Smooth muscle cell (in vitro differentiated cells): Measurements from ENCODE around the gene HRH2. TPM values are rescaled to one million over a fixed set of nuclear protein-coding genes. Genes with fewer than 3 reads are reported as not detected.
A peak's percentile ranks its signal among the peaks of the same experiment; 100 is the strongest.

Experiments
- DNase-seq: peaks from one replicate; lab custom pipeline; 2025; ENCODE audit not compliant: unreplicated experiment; lab: John Stamatoyannopoulos, UW
- H2AFZ ChIP-seq: fragments of 200-600 bp; sonication (generic); 2 replicates; pipeline ENCODE4 v1.6.0; 2016; ENCODE audit warnings: antibody characterized with exemption, low read depth, mild to moderate bottlenecking
- H3F3A ChIP-seq: fragments of 200-600 bp; sonication (generic); 2 replicates; pipeline ENCODE4 v1.6.0; 2017; ENCODE audit warnings: antibody characterized with exemption, low read depth
- H3K27ac ChIP-seq: fragments of 200-600 bp; sonication (generic); 2 replicates; pipeline ENCODE4 v1.5.1; 2016; ENCODE audit warnings: low read depth, mild to moderate bottlenecking
- H3K27me3 ChIP-seq: fragments of 200-600 bp; sonication (generic); 2 replicates; pipeline ENCODE4 v1.6.1; 2016; ENCODE audit warnings: low read depth, mild to moderate bottlenecking
- H3K36me3 ChIP-seq: fragments of 200-600 bp; sonication (generic); 2 replicates; pipeline ENCODE4 v1.5.1; 2016; ENCODE audit warnings: low read depth
- H3K4me1 ChIP-seq: fragments of 200-600 bp; sonication (generic); 2 replicates; pipeline ENCODE4 v1.5.1; 2016; ENCODE audit warnings: low read depth
- H3K4me2 ChIP-seq: fragments of 200-600 bp; sonication (generic); 2 replicates; pipeline ENCODE4 v1.6.0; 2016; ENCODE audit warnings: mild to moderate bottlenecking
- H3K4me3 ChIP-seq: fragments of 200-600 bp; sonication (generic); 2 replicates; pipeline ENCODE4 v1.5.1; 2016; ENCODE audit warnings: mild to moderate bottlenecking
- H3K79me2 ChIP-seq: fragments of 200-600 bp; sonication (generic); 2 replicates; pipeline ENCODE4 v1.6.0; 2016; ENCODE audit warnings: low read depth, mild to moderate bottlenecking
- H3K9ac ChIP-seq: fragments of 200-600 bp; sonication (generic); 2 replicates; pipeline ENCODE4 v1.6.0; 2016; ENCODE audit warnings: low read depth
- H3K9me3 ChIP-seq: fragments of 200-600 bp; sonication (generic); replicated peaks from 2 replicates; pipeline ENCODE4 v1.5.1; 2016; ENCODE audit warnings: low read depth
- H4K20me1 ChIP-seq: fragments of 200-600 bp; sonication (generic); 2 replicates; pipeline ENCODE4 v1.6.0; 2016; ENCODE audit warnings: low read depth
- WGBS: methylation state at CpG from one replicate; pipeline ENCODE4 v1.1.7; 2016; ENCODE audit warnings: low lambda C conversion rate; 5-methylcytosine and 5-hydroxymethylcytosine counted together
- polyA plus RNA-seq: library from polyadenylated mRNA; unstranded; fragments of >200 nt; fragmentation: Nextera tagmentation; extraction: Ambion mirVana; gene quantifications from 2 replicates; pipeline ENCODE4 v1.2.1, GENCODE V29; 2016
- total RNA-seq: library from RNA; depleted of rRNA; stranded (reverse); fragments of >200 nt; gene quantifications from 2 replicates; pipeline ENCODE4 v1.2.3, GENCODE V29; 2014
- TF ChIP-seq, protein P1 (sequence below): fragments of 200-600 bp; sonication (generic); IDR thresholded peaks from 2 replicates; pipeline ENCODE4 v1.5.1; 2017; ENCODE audit warnings: borderline replicate concordance, mild to moderate bottlenecking, antibody characterized with exemption; ENCODE audit not compliant: insufficient read depth, poor library complexity, severe bottlenecking

Gene HRH2
- total and polyA plus RNA-seq, 2 experiments from 2014 or later: 0.57 to 0.63 TPM

DNA sequence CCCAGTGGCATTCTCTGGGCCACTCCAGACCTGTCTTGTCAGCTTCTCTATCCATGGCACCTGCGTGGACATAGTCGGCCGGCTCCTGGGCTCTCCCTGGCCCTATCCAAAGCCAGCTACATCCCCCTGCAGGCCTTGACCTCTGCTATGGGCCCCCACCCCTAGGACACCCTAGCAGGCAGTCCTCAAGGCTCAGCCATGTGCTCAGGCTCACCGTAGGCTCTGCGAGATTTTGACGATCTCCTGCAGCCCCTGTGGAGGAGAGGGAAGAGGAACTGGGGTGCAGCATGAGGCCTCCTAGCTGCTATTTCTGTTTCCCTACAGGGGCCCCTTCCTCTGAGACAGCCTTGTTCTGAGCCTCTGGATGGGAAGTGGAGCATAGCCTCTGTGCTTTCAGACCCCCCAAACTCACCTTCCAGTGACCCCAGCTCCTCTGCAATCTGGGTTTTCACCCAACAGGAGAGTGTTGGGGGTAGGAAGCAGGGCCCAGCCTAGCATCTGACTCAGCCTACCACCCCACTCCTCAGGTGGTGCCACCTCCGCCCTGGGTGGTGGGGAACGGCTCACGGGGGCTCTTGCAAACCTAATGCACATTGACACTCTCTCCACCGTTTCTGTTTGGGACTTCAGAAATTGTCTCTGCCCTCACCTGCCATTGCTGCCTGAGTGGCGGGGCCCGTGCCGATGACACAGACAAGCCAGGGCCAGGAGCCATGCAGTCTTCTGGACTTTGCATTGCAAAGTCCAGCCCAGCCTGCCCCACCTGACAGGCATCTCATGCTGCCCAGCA, 36.7 kb downstream of the HRH2 start:
- 96% methylated on average over 12 of the region's 13 CpGs for WGBS
- H3K27ac ChIP-seq: no peak overlapping the region
- H4K20me1 ChIP-seq: no peaks in the 10 kb centered on the region
- no peaks in the 10 kb centered on the region for H3K9me3 ChIP-seq
- H2AFZ ChIP-seq: no peak overlapping the region
- no peaks in the 10 kb centered on the region for H3K4me1 ChIP-seq
- no peaks in the 10 kb centered on the region for H3F3A ChIP-seq
- no peak for DNase-seq
- H3K27me3 ChIP-seq: no peaks in the 10 kb centered on the region
- no peaks in the 10 kb centered on the region for H3K79me2 ChIP-seq
- H3K9ac ChIP-seq: no peak overlapping the region
- H3K36me3 ChIP-seq: no peaks in the 10 kb centered on the region
- H3K4me3 ChIP-seq: no peak overlapping the region
- TF ChIP-seq, protein P1, sequence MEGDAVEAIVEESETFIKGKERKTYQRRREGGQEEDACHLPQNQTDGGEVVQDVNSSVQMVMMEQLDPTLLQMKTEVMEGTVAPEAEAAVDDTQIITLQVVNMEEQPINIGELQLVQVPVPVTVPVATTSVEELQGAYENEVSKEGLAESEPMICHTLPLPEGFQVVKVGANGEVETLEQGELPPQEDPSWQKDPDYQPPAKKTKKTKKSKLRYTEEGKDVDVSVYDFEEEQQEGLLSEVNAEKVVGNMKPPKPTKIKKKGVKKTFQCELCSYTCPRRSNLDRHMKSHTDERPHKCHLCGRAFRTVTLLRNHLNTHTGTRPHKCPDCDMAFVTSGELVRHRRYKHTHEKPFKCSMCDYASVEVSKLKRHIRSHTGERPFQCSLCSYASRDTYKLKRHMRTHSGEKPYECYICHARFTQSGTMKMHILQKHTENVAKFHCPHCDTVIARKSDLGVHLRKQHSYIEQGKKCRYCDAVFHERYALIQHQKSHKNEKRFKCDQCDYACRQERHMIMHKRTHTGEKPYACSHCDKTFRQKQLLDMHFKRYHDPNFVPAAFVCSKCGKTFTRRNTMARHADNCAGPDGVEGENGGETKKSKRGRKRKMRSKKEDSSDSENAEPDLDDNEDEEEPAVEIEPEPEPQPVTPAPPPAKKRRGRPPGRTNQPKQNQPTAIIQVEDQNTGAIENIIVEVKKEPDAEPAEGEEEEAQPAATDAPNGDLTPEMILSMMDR: no peak
- H3K4me2 ChIP-seq: no peak overlapping the region

DNA sequence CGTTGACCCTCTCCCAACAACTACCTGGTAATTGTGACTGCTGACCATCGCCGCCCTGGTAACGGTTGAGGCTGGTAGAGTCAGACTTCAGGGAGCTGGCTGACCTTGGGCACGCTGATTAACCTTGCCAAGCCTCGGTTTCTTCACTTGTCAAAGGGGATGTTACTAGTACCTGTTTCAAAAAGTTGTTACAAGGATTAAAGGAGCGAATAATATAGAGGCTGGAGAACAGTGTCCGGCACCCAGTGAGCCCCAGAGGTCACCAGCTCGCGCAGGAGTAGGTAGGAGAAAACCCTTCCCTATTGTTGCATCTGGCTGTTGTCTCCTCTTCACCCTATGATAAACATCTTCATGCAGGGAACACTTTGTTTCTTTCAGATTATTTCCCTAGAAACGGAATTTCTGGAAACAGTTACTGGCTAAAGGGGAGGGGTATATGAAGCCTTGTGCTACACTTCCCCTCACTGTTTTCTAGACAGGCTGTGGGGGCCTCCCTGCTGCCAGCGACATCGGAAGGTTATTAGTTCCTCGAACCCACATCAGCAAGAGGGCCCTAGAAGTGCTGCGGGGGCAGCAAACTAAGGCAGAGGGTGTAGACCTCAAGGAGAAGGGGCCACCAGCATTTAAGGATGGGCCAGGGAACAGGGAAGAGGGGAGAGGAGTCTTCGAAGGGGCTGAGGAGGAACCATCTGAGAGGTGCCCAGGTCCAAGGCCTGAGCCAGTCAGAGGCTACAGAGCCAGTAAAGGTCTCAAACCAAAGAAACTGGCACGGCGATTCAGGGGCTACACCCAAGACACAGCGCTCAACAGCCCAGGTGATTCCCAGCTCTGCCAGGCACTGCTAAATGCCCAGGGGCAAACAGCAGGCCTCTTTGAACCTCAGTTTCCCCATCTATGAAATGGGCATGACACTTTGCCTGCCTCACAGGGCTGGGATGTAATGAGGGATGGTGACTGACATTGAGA, 37.6 kb downstream of the HRH2 start:
- no peaks in the 10 kb centered on the region for H3K27me3 ChIP-seq
- DNase-seq: no peak
- H3K4me1 ChIP-seq: no peaks in the 10 kb centered on the region
- H3K27ac ChIP-seq: no peak overlapping the region
- no peak overlapping the region for H3K4me2 ChIP-seq
- no peak overlapping the region for H3K4me3 ChIP-seq
- WGBS: 95% methylated on average over 19 of the region's 19 CpGs
- H3K79me2 ChIP-seq: no peaks in the 10 kb centered on the region
- H3K9ac ChIP-seq: no peak overlapping the region
- H4K20me1 ChIP-seq: no peaks in the 10 kb centered on the region
- no peaks in the 10 kb centered on the region for H3K9me3 ChIP-seq
- H3F3A ChIP-seq: no peaks in the 10 kb centered on the region
- no peak overlapping the region for H2AFZ ChIP-seq
- no peaks in the 10 kb centered on the region for H3K36me3 ChIP-seq
- TF ChIP-seq, protein P1: no peak

DNA sequence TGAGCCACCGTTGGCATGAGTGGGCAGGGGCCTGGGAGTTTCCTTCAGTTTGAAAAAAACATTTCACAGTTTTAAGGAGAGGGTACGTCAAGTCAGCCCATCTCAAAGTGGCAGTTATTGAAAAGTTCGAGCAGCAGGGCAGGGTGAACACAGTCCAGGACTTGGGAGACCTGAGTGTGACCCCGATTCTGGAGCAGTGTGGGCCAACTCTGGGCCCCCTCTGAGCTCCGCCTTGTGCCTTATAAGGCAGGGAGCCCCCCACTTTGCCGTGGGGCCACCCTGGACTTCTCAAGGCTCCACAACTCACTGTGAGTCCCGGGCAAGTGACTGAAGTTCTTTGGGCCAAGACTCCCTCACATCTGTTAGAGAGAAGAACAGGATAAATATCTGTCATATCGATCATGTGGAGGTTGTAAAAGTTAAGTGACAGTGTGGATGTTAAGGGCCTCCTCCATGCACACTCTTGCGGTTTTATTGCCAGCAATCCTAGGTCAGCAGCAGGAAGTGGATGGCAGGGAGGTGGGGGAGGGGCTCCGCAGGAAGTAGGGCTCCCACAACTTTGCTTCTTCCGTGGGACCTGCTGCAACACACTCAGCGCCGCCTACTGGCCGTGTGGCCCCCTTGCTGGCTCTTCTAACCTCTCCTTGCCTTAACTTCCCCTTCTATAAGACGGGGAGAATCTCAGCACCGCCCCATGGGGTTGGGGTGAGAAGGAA, 38.4 kb downstream of the HRH2 start:
- no peak overlapping the region for H3K9ac ChIP-seq
- no peaks in the 10 kb centered on the region for H4K20me1 ChIP-seq
- H3K79me2 ChIP-seq: no peaks in the 10 kb centered on the region
- DNase-seq: no peak
- no peak overlapping the region for H3K27ac ChIP-seq
- H2AFZ ChIP-seq: peak overlapping the region; percentile 33
- no peak overlapping the region for H3K4me2 ChIP-seq
- TF ChIP-seq, protein P1: peak; percentile 48
- H3K36me3 ChIP-seq: no peaks in the 10 kb centered on the region
- no peaks in the 10 kb centered on the region for H3K9me3 ChIP-seq
- 55% methylated on average over 16 of the region's 16 CpGs for WGBS
- H3K4me1 ChIP-seq: no peaks in the 10 kb centered on the region
- H3K4me3 ChIP-seq: no peak overlapping the region
- H3F3A ChIP-seq: no peaks in the 10 kb centered on the region
- H3K27me3 ChIP-seq: no peaks in the 10 kb centered on the region
